HepG2 (cell line): ENCODE measurements around the gene ARHGEF37. TPM values are rescaled to one million over a fixed set of nuclear protein-coding genes. Genes with fewer than 3 reads are reported as not detected.

Experiments used
- ATAC-seq: fragments of 200-7000 bp; cut with Tn5 transposase; 3 replicates; pipeline ENCODE4 v1.9.1; 2020; ENCODE audit warnings: mild to moderate bottlenecking, moderate library complexity
- BruUV-seq: library from RNA; stranded (reverse); fragments of 400-500 nt; replicated peaks from 2 replicates; lab custom pipeline; 2021; lab: Mats Ljungman, UMichigan
- CTCF ChIA-PET: fragments of 300-600 bp; formaldehyde crosslinking; extraction: SDS; loops from one replicate; lab custom pipeline; 2021; ENCODE audit warnings: low total read pairs, inconsistent platforms, low intra/inter-chr PET ratio; lab: Yijun Ruan, JAX
- POLR2A ChIA-PET: fragments of 350-600 bp; sonication (Branson Sonifier 250); formaldehyde crosslinking; loops from one replicate; lab custom pipeline; 2020; ENCODE audit warnings: antibody characterized with exemption, inconsistent platforms; lab: Yijun Ruan, JAX
- DNase-seq: peaks from one replicate; pipeline ENCODE4 v3.0.0-alpha.2; 2015; ENCODE audit warnings: low spot score
- FAIRE-seq: peaks from 3 replicates; lab custom pipeline; 2011; peaks lifted over from hg19 to GRCh38; lab: Jason Lieb, UNC
- H2AFZ ChIP-seq: one replicate; pipeline ENCODE4 v1.6.1; 2011; ENCODE audit warnings: low read length, inconsistent platforms
- H3K27ac ChIP-seq: fragments of 300-600 bp; 3 replicates; pipeline ENCODE4 v1.8.0; 2011; ENCODE audit warnings: mixed run types, mild to moderate bottlenecking, mixed read lengths, low read length, inconsistent platforms; ENCODE audit not compliant: insufficient read depth; ENCODE audit errors: extremely low read length
- H3K27me3 ChIP-seq, 2 experiments: fragments of 200-600 bp in 1 of 2; 2 replicates in 1 of 2; 3 replicates in 1 of 2; pipeline versions ENCODE4 v1.6.0 to v1.8.0; 2011; ENCODE audit warnings: low read length in 2 of 2, mild to moderate bottlenecking in 2 of 2, moderate library complexity in 2 of 2, inconsistent platforms in 1 of 2; ENCODE audit not compliant: insufficient read depth in 2 of 2, control insufficient read depth in 1 of 2
- H3K36me3 ChIP-seq, 2 experiments: fragments of 200-600 bp in 1 of 2; replicated peaks in 1 of 2; 2 replicates in 1 of 2; 3 replicates in 1 of 2; pipeline versions ENCODE4 v1.5.1 to v1.8.0; 2011; ENCODE audit warnings: low read length in 2 of 2, inconsistent platforms in 1 of 2; ENCODE audit not compliant: insufficient read depth in 2 of 2, control insufficient read depth in 1 of 2
- H3K4me1 ChIP-seq: 2 replicates; pipeline ENCODE4 v1.5.1; 2012; ENCODE audit warnings: low read length, inconsistent platforms; ENCODE audit not compliant: insufficient read depth
- H3K4me2 ChIP-seq: 2 replicates; pipeline ENCODE4 v1.6.0; 2011; ENCODE audit warnings: low read depth, low read length, inconsistent platforms
- H3K4me3 ChIP-seq, 3 experiments: fragments of 200-600 bp in 1 of 3; sonication (generic), shearing (Covaris generic) in 1 of 3; replicated peaks in 1 of 3; 2 replicates each; pipeline ENCODE4 v1.5.1; 2011 to 2016; ENCODE audit warnings: low read length in 3 of 3, inconsistent platforms in 2 of 3, low read depth in 2 of 3, mild to moderate bottlenecking in 2 of 3, control low read depth in 1 of 3, mixed read lengths in 1 of 3; ENCODE audit not compliant: insufficient read depth in 1 of 3
- H3K79me2 ChIP-seq: one replicate; pipeline ENCODE4 v1.6.1; 2011; ENCODE audit warnings: low read length, inconsistent platforms; ENCODE audit not compliant: insufficient read depth
- H3K9ac ChIP-seq: 2 replicates; pipeline ENCODE4 v1.6.0; 2011; ENCODE audit warnings: mild to moderate bottlenecking, low read depth, low read length, inconsistent platforms; ENCODE audit not compliant: insufficient read depth
- H3K9me3 ChIP-seq: 2 replicates; pipeline ENCODE4 v1.5.1; 2012; ENCODE audit warnings: mild to moderate bottlenecking, low read length
- H4K20me1 ChIP-seq: 2 replicates; pipeline ENCODE4 v1.6.0; 2011; ENCODE audit warnings: inconsistent platforms, mild to moderate bottlenecking, low read length, moderate library complexity; ENCODE audit not compliant: insufficient read depth
- AGO1 ChIP-seq: fragments of 200-400 bp; formaldehyde crosslinking; IDR thresholded peaks from 2 replicates; pipeline ENCODE4 v1.6.1; 2017; ENCODE audit warnings: mild to moderate bottlenecking, low read depth, low read length, moderate library complexity; ENCODE audit not compliant: poor library complexity, severe bottlenecking
- ETV6 ChIP-seq: sonication (generic); formaldehyde crosslinking; conservative IDR thresholded peaks from 2 replicates; pipeline ENCODE4 v1.4.0; 2020; ENCODE audit warnings: missing genetic modification reagents
- GMEB1 ChIP-seq: sonication (generic); formaldehyde crosslinking; IDR thresholded peaks from 2 replicates; pipeline ENCODE4 v1.5.1; 2020; ENCODE audit warnings: missing genetic modification reagents, mild to moderate bottlenecking, borderline replicate concordance
- KDM6A ChIP-seq: IDR thresholded peaks from 2 replicates; pipeline ENCODE4 v1.6.1; 2016; ENCODE audit warnings: low read depth
- NFIC ChIP-seq: IDR thresholded peaks from 2 replicates; pipeline ENCODE4 v1.6.1; 2012; ENCODE audit warnings: mild to moderate bottlenecking, low read length, inconsistent platforms
- RBM39 ChIP-seq: fragments of 200-400 bp; formaldehyde crosslinking; IDR thresholded peaks from one replicate; pipeline ENCODE4 v1.6.1; 2018; ENCODE audit warnings: antibody characterized with exemption, mild to moderate bottlenecking, low read depth, low read length; ENCODE audit not compliant: poor library complexity, severe bottlenecking
- SMAD3 ChIP-seq: sonication (generic); formaldehyde crosslinking; IDR thresholded peaks from 2 replicates; pipeline ENCODE4 v1.4.0; 2020; ENCODE audit warnings: missing genetic modification reagents
- SMYD3 ChIP-seq: sonication (generic); formaldehyde crosslinking; IDR thresholded peaks from 2 replicates; pipeline ENCODE4 v1.8.1; 2023; ENCODE audit warnings: mild to moderate bottlenecking, missing genetic modification reagents
- SSRP1 ChIP-seq: IDR thresholded peaks from 2 replicates; pipeline ENCODE4 v1.6.1; 2016; ENCODE audit warnings: control low read depth
- ZNF331 ChIP-seq: sonication (generic); formaldehyde crosslinking; IDR thresholded peaks from 2 replicates; pipeline ENCODE4 v1.4.0; 2020; ENCODE audit warnings: missing genetic modification reagents
- ZNF382 ChIP-seq: sonication (generic); formaldehyde crosslinking; IDR thresholded peaks from 2 replicates; pipeline ENCODE4 v1.5.0; 2020; ENCODE audit warnings: missing genetic modification reagents, mild to moderate bottlenecking, borderline replicate concordance
- ZNF776 ChIP-seq: sonication (generic); formaldehyde crosslinking; IDR thresholded peaks from 2 replicates; pipeline ENCODE4 v1.4.0; 2020; ENCODE audit warnings: mild to moderate bottlenecking, missing genetic modification reagents
- ZNF790 ChIP-seq: sonication (generic); formaldehyde crosslinking; IDR thresholded peaks from 2 replicates; pipeline ENCODE4 v1.8.0; 2022; ENCODE audit warnings: missing genetic modification reagents, mild to moderate bottlenecking, borderline replicate concordance
- ZNF800 ChIP-seq: sonication (generic); formaldehyde crosslinking; IDR thresholded peaks from 2 replicates; pipeline ENCODE4 v1.4.0; 2020; ENCODE audit warnings: missing genetic modification reagents
- ZNF850 ChIP-seq: sonication (generic); formaldehyde crosslinking; conservative IDR thresholded peaks from 2 replicates; pipeline ENCODE4 v1.9.0; 2021; ENCODE audit warnings: mild to moderate bottlenecking, missing genetic modification reagents
- ZSCAN20 ChIP-seq: sonication (generic); formaldehyde crosslinking; IDR thresholded peaks from 2 replicates; pipeline ENCODE4 v1.4.0; 2020; ENCODE audit warnings: missing genetic modification reagents, mild to moderate bottlenecking, borderline replicate concordance
- WGBS: methylation state at CpG from one replicate; pipeline ENCODE4 v1.1.6; 2017; ENCODE audit warnings: low lambda C conversion rate; 5-methylcytosine and 5-hydroxymethylcytosine counted together
- in situ Hi-C: cut with HindIII; loops from 2 replicates; pipeline ENCODE4 v1.10.0; 2017; ENCODE audit warnings: low pct_unique_long_range_greater_than_20kb; ENCODE audit not compliant: extremely low pct_ligation_motif_present
- intact Hi-C: fragments of 100-400 bp; cut with micrococcal nuclease; formaldehyde crosslinking; loops from one replicate; pipeline ENCODE4 v1.10.0; 2022; ENCODE audit not compliant: unreplicated experiment
- polyA plus RNA-seq, 8 experiments: library from polyadenylated mRNA; depleted of rRNA in 3 of 8; stranded (reverse) in 7 of 8; unstranded in 1 of 8; fragments of >200 nt; fragmentation: Illumina TruSeq in 4 of 8; extraction: Trizol in 4 of 8; gene quantifications; 2 replicates each; pipeline versions ENCODE4 v1.2.1 to v1.2.3, GENCODE V29; 2011 to 2016; ENCODE audit warnings: low read depth in 4 of 8, missing spikeins in 1 of 8, mixed read lengths in 1 of 8; ENCODE audit not compliant: insufficient read depth in 1 of 8
- total RNA-seq, 5 experiments: library from RNA; depleted of rRNA; stranded (reverse); fragments of >200 nt; fragmentation: Illumina TruSeq; extraction: Trizol; gene quantifications; 2 replicates each; pipeline ENCODE4 v1.2.3, GENCODE V29; 2016; ENCODE audit warnings: low read depth in 1 of 5
- TF ChIP-seq, protein P1 (sequence below): sonication (generic); formaldehyde crosslinking; IDR thresholded peaks from 2 replicates; pipeline ENCODE4 v1.5.0; 2020; ENCODE audit warnings: missing genetic modification reagents, mild to moderate bottlenecking, borderline replicate concordance

Gene ARHGEF37
- total and polyA plus RNA-seq, 2 of the 13 experiments (the other 11 are each of a cell fraction or from before 2014, with no cell fraction given), result 0.18 to 0.27 TPM

DNA sequence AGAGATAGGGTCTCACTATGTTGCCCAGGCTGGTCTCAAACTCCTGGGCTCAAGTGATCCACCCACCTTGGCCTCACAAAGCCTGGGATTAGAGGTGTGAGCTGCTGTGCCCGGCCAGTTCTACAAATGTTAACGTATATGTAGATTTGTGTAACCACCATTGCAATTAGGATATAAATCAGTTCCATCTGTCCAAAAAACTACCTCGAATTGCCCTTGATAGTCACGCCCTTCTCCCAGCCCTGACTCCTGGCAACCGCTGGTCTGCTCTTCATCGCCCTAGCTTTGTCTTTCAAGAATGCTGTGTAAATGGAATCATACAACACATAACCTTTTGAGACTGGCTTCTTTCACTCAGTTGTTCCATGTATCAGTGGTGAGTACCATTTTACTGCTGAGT lies 102.7 kb downstream of the ARHGEF37 start (continued):
- TF ChIP-seq ZNF850 (CRISPR knock-in tag) (no peak), SMYD3 (CRISPR knock-in tag) (no peak), NFIC (no peak), ETV6 (CRISPR knock-in tag) (no peak)

DNA sequence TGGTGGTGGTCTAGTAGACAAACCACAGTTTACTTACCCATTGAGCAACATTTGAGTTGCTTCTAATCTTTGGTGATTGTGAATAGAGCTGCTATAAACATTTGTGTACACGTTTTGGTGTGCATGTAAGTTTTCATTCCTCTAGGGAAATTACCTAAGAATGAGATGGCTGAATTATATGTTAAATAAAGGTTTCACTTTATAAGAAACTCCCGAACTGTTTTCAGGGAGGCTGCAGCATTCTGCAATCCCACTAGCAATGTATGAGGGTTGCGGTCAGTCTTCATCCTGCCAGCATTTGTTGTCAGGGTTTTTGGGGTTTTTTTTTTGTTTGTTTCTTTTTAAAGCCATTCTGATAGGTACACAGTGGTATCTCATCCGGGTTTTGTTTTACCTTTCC lies 103.1 kb downstream of the ARHGEF37 start:
- Histone ChIP-seq H3K9me3 (no peaks in the 10 kb centered on the region), H3K36me3 (no peaks in the 10 kb centered on the region), H4K20me1 (no peaks in the 10 kb centered on the region), H3K27me3 (no peaks in the 10 kb centered on the region), H3K4me1 (no peaks in the 10 kb centered on the region), H3K4me3 (no peak overlapping the region), H3K27ac (no peak overlapping the region), H2AFZ (no peak overlapping the region), H3K9ac (no peak overlapping the region), H3K79me2 (no peaks in the 10 kb centered on the region), H3K4me2 (no peak overlapping the region)
- WGBS, result 62% methylated on average over 4 of the region's 4 CpGs
- ChIA-PET CTCF (no interaction called here), POLR2A (no interaction called here)
- no TSS peak for BruUV-seq
- in situ Hi-C loops (no loop called here), intact Hi-C loops (no loop called here)
- no peak for TF ChIP-seq ZSCAN20 (CRISPR knock-in tag)
- no peak for TF ChIP-seq AGO1
- no peak for TF ChIP-seq ZNF382 (CRISPR knock-in tag)
- no peak for TF ChIP-seq KDM6A
- no peak for TF ChIP-seq ZNF331 (CRISPR knock-in tag)
- TF ChIP-seq RBM39, result no peak
- TF ChIP-seq ZNF790 (CRISPR knock-in tag), result no peak
- TF ChIP-seq, protein P1, sequence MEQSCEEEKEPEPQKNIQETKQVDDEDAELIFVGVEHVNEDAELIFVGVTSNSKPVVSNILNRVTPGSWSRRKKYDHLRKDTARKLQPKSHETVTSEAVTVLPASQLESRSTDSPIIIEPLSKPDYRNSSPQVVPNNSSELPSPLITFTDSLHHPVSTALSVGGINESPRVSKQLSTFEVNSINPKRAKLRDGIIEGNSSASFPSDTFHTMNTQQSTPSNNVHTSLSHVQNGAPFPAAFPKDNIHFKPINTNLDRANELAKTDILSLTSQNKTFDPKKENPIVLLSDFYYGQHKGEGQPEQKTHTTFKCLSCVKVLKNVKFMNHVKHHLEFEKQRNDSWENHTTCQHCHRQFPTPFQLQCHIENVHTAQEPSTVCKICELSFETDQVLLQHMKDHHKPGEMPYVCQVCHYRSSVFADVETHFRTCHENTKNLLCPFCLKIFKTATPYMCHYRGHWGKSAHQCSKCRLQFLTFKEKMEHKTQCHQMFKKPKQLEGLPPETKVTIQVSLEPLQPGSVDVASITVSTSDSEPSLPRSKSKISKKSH (CRISPR knock-in tag), result no peak
- no peak for TF ChIP-seq ZNF800 (CRISPR knock-in tag)
- TF ChIP-seq ZNF776 (CRISPR knock-in tag), result no peak
- no peak for TF ChIP-seq SSRP1 (CRISPR knock-in tag)
- no peak for TF ChIP-seq SMAD3 (CRISPR knock-in tag)
- TF ChIP-seq GMEB1 (CRISPR knock-in tag), result no peak
- DNase-seq (no peak), FAIRE-seq (no peak), ATAC-seq (no peak)
